Sigmoid colon (tissue), 3 donors: ENCODE data around the gene RPA1.

Experiments
- POLR2A ChIP-seq, 2 donors: fragments of 450-650 bp; IDR thresholded peaks; one replicate each; pipeline ENCODE4 v1.6.1; 2016; ENCODE audit warnings: antibody characterized with exemption in 2 of 2, mild to moderate bottlenecking in 2 of 2, moderate library complexity in 2 of 2
- TF ChIP-seq, protein P1 (sequence below), 4 experiments: fragments of 450-650 bp in 3 of 4; fragments of 200-600 bp in 1 of 4; IDR thresholded peaks; one replicate each; pipeline ENCODE4 v1.5.1; 2016 to 2019; ENCODE audit warnings: antibody characterized with exemption in 4 of 4, mild to moderate bottlenecking in 3 of 4, moderate library complexity in 2 of 4

DNA sequence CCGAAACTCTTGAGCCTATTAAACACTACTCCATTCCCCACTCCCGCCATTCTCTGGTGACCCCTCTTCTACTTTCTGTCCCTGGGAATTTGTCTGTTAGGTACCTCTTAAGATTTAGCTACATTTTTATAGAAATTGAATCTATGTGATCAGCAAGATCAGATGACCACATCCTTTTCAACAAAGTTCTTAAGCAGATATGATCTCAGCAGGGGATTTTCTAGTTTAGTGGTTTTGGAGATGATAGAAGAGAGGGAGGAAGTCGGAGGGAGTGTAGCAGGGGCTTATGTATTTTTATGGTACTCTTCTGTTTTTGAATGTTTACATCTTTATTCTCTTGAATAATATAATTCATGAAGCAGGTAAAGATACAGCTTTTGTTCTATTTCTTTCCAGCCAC, 40.8 kb downstream of the RPA1 start:
- TF ChIP-seq, protein P1, sequence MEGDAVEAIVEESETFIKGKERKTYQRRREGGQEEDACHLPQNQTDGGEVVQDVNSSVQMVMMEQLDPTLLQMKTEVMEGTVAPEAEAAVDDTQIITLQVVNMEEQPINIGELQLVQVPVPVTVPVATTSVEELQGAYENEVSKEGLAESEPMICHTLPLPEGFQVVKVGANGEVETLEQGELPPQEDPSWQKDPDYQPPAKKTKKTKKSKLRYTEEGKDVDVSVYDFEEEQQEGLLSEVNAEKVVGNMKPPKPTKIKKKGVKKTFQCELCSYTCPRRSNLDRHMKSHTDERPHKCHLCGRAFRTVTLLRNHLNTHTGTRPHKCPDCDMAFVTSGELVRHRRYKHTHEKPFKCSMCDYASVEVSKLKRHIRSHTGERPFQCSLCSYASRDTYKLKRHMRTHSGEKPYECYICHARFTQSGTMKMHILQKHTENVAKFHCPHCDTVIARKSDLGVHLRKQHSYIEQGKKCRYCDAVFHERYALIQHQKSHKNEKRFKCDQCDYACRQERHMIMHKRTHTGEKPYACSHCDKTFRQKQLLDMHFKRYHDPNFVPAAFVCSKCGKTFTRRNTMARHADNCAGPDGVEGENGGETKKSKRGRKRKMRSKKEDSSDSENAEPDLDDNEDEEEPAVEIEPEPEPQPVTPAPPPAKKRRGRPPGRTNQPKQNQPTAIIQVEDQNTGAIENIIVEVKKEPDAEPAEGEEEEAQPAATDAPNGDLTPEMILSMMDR (IDR thresholded peaks at IDR 0.05), result no peak
- no peak for TF ChIP-seq POLR2A (IDR thresholded peaks at IDR 0.05)
